Heart left ventricle (tissue), 13 donors: ENCODE results near the gene FAM53C.

Experiments used
- CTCF ChIP-seq, 12 donors: fragments of 200-600 bp; sonication (generic) in 4 of 12; IDR thresholded peaks; one replicate each; pipeline versions ENCODE4 v1.5.0 to v1.8.0; 2018 to 2022; ENCODE audit warnings: antibody characterized with exemption in 12 of 12, mild to moderate bottlenecking in 5 of 12
- POLR2A ChIP-seq, 2 donors: fragments of 450-650 bp; IDR thresholded peaks; one replicate each; pipeline ENCODE4 v1.6.1; 2017; ENCODE audit warnings: antibody characterized with exemption in 2 of 2, mild to moderate bottlenecking in 2 of 2, moderate library complexity in 2 of 2
- donor health status: ischemic (EF 13 %, LVEDD 7.1; RV severe dilation, severe dysfunction).
- donor health status: DM: no; HTN: yes; CAD: no.
- donor health status: DM: no; HTN: no; CAD: no.
- donor health status: ischemic (EF 25% LVEDD 6.9; RV normal size, moderate dysfunction).
- donor health status: ischemic (EF 25% LVEDD 5.7; RV mildly dilated, moderate dysfunction).
- donor health status: ischemic (EF 35%, LVEDD 5.7; RV mildly dilated, moderate dysfunction).
- donor health status: nonischemic (EF 11% LVEDD 7.7; RV severe dilation, severe dysfunction).
- donor health status: DM: yes; HTN: yes; CAD: no.
- donor health status: PGD.
- donor health status: ischemic (EF 29% LVEDD 5.4; RV normal size, mild dysfunction).
- donor health status: nonischemic (EF 23%, LVEDD 6.1; RV moderate dilation, normal function).

GRCh38 chr5:138360941-138361452 lies 22.9 kb downstream of the FAM53C start:
- no peak for TF ChIP-seq CTCF (IDR thresholded peaks at IDR 0.05)
- TF ChIP-seq POLR2A (IDR thresholded peaks at IDR 0.05) = no peak
